Measurements from ENCODE around the gene CHGA. TPM values are rescaled to one million over a fixed set of nuclear protein-coding genes. Genes with fewer than 3 reads are reported as not detected.

CHGA gene
- total and polyA plus RNA-seq, 4 donors: 25.3 to 143 (median 87.3) TPM

GRCh38 chr14:92928258-92928629 is 5.3 kb downstream of the CHGA start:
- Histone ChIP-seq H3K4me1 (ENCODE audit: control insufficient read depth, insufficient read depth, low read length) (peaks cover 19% of the 10 kb centered on the region), H3K36me3 (ENCODE audit: control insufficient read depth, insufficient read depth, low read length) (peaks cover 46% of the 10 kb centered on the region), H3K4me3 (ENCODE audit: low read depth, low read length) (no peak overlapping the region), H3K27me3 (ENCODE audit: control insufficient read depth, insufficient read depth, low read length) (no peaks in the 10 kb centered on the region), H3K27ac (ENCODE audit: low read depth, low read length) (no peak overlapping the region), H3K9me3 (ENCODE audit: control insufficient read depth, insufficient read depth, low read length) (no peaks in the 10 kb centered on the region)
- no peak for DNase-seq (ENCODE audit: low read depth in 4 of 6, low spot score in 6 of 6)
- 83% methylated on average over 1 of the region's 3 CpGs for WGBS (ENCODE audit: insufficient coverage)

- H3K27ac ChIP-seq (ENCODE audit: low read depth, low read length): no peak overlapping the region
- H3K4me1 ChIP-seq (ENCODE audit: control insufficient read depth, insufficient read depth, low read length): peaks cover 10% of the 10 kb centered on the region
- no peak overlapping the region for H3K4me3 ChIP-seq (ENCODE audit: low read depth, low read length)
- 73% methylated on average over 10 of the region's 12 CpGs for WGBS (ENCODE audit: insufficient coverage)
- peaks cover 54% of the 10 kb centered on the region for H3K36me3 ChIP-seq (ENCODE audit: control insufficient read depth, insufficient read depth, low read length)
- no peaks in the 10 kb centered on the region for H3K27me3 ChIP-seq (ENCODE audit: control insufficient read depth, insufficient read depth, low read length)
- no peak for DNase-seq (ENCODE audit: low read depth in 4 of 6, low spot score in 6 of 6)
- no peaks in the 10 kb centered on the region for H3K9me3 ChIP-seq (ENCODE audit: control insufficient read depth, insufficient read depth, low read length)
Observed at GRCh38 chr14:92928961-92929688, 6.2 kb downstream of the CHGA start.

GRCh38 chr14:92929689-92930608 is 7.0 kb downstream of the CHGA start:
- Histone ChIP-seq H3K4me1 (ENCODE audit: control insufficient read depth, insufficient read depth, low read length) (peaks cover 5% of the 10 kb centered on the region), H3K9me3 (ENCODE audit: control insufficient read depth, insufficient read depth, low read length) (no peaks in the 10 kb centered on the region), H3K27ac (ENCODE audit: low read depth, low read length) (no peak overlapping the region), H3K4me3 (ENCODE audit: low read depth, low read length) (no peak overlapping the region), H3K36me3 (ENCODE audit: control insufficient read depth, insufficient read depth, low read length) (peaks cover 62% of the 10 kb centered on the region), H3K27me3 (ENCODE audit: control insufficient read depth, insufficient read depth, low read length) (no peaks in the 10 kb centered on the region)
- 90% methylated on average over 18 of the region's 20 CpGs for WGBS (ENCODE audit: insufficient coverage)
- no peak for DNase-seq (ENCODE audit: low read depth in 4 of 6, low spot score in 6 of 6)

GRCh38 chr14:92930737-92931602 is 8.0 kb downstream of the CHGA start:
- Histone ChIP-seq H3K9me3 (ENCODE audit: control insufficient read depth, insufficient read depth, low read length) (no peaks in the 10 kb centered on the region), H3K4me3 (ENCODE audit: low read depth, low read length) (no peak overlapping the region), H3K27ac (ENCODE audit: low read depth, low read length) (no peak overlapping the region), H3K4me1 (ENCODE audit: control insufficient read depth, insufficient read depth, low read length) (no peaks in the 10 kb centered on the region), H3K36me3 (ENCODE audit: control insufficient read depth, insufficient read depth, low read length) (peaks cover 69% of the 10 kb centered on the region), H3K27me3 (ENCODE audit: control insufficient read depth, insufficient read depth, low read length) (no peaks in the 10 kb centered on the region)
- 67% methylated on average over 6 of the region's 8 CpGs for WGBS (ENCODE audit: insufficient coverage)
- no peak for DNase-seq (ENCODE audit: low read depth in 4 of 6, low spot score in 6 of 6)

GRCh38 chr14:92931681-92932447 is 8.9 kb downstream of the CHGA start:
- no peak for DNase-seq (ENCODE audit: low read depth in 4 of 6, low spot score in 6 of 6)
- Histone ChIP-seq H3K36me3 (ENCODE audit: control insufficient read depth, insufficient read depth, low read length) (peaks cover 74% of the 10 kb centered on the region), H3K4me3 (ENCODE audit: low read depth, low read length) (no peak overlapping the region), H3K27ac (ENCODE audit: low read depth, low read length) (no peak overlapping the region), H3K9me3 (ENCODE audit: control insufficient read depth, insufficient read depth, low read length) (no peaks in the 10 kb centered on the region), H3K4me1 (ENCODE audit: control insufficient read depth, insufficient read depth, low read length) (no peaks in the 10 kb centered on the region), H3K27me3 (ENCODE audit: control insufficient read depth, insufficient read depth, low read length) (no peaks in the 10 kb centered on the region)
- WGBS (ENCODE audit: insufficient coverage): 92% methylated on average over 5 of the region's 18 CpGs

DNA sequence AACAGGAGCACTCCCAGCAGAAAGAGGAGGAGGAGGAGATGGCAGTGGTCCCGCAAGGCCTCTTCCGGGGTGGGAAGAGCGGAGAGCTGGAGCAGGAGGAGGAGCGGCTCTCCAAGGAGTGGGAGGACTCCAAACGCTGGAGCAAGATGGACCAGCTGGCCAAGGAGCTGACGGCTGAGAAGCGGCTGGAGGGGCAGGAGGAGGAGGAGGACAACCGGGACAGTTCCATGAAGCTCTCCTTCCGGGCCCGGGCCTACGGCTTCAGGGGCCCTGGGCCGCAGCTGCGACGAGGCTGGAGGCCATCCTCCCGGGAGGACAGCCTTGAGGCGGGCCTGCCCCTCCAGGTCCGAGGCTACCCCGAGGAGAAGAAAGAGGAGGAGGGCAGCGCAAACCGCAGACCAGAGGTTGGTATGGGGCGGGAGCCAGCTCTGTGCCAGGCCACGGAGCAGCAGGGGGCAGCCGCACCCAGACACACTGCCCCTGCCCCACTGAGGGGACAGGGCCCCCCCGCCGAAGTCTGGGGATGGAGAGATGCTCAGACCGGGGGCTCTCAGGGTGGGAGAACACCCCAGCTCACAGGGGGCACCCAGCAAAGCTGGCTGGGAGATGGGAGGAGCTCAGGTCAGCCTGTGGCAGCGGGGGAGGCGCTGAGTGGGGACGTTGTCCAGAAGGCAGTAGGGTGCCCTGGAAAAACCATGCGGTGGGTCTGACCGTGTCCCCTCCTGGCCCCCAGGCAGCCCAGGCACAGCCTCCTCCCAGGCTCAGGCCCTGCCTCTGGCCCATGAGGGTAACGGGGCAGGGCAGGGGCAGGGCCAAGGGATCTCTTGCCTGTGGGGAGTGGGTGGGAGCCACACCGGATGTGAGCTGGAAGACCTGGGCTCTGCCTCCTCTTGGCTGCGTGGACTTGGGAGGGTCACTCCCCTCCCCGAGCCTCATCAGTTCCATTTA is 9.8 kb downstream of the CHGA start:
- Histone ChIP-seq H3K36me3 (ENCODE audit: control insufficient read depth, insufficient read depth, low read length) (peaks cover 78% of the 10 kb centered on the region), H3K9me3 (ENCODE audit: control insufficient read depth, insufficient read depth, low read length) (no peaks in the 10 kb centered on the region), H3K27me3 (ENCODE audit: control insufficient read depth, insufficient read depth, low read length) (no peaks in the 10 kb centered on the region), H3K27ac (ENCODE audit: low read depth, low read length) (no peak overlapping the region), H3K4me1 (ENCODE audit: control insufficient read depth, insufficient read depth, low read length) (no peaks in the 10 kb centered on the region), H3K4me3 (ENCODE audit: low read depth, low read length) (no peak overlapping the region)
- DNase-seq (ENCODE audit: low read depth in 4 of 6, low spot score in 6 of 6): no peak
- 83% methylated on average over 28 of the region's 35 CpGs for WGBS (ENCODE audit: insufficient coverage)

GRCh38 chr14:92933481-92933880 is 10.5 kb downstream of the CHGA start:
- Histone ChIP-seq H3K4me3 (ENCODE audit: low read depth, low read length) (no peak overlapping the region), H3K36me3 (ENCODE audit: control insufficient read depth, insufficient read depth, low read length) (peaks cover 79% of the 10 kb centered on the region), H3K4me1 (ENCODE audit: control insufficient read depth, insufficient read depth, low read length) (peaks cover 4% of the 10 kb centered on the region), H3K27me3 (ENCODE audit: control insufficient read depth, insufficient read depth, low read length) (no peaks in the 10 kb centered on the region), H3K27ac (ENCODE audit: low read depth, low read length) (no peak overlapping the region), H3K9me3 (ENCODE audit: control insufficient read depth, insufficient read depth, low read length) (no peaks in the 10 kb centered on the region)
- 86% methylated on average over 3 of the region's 8 CpGs for WGBS (ENCODE audit: insufficient coverage)
- DNase-seq (ENCODE audit: low read depth in 4 of 6, low spot score in 6 of 6): no peak

DNA sequence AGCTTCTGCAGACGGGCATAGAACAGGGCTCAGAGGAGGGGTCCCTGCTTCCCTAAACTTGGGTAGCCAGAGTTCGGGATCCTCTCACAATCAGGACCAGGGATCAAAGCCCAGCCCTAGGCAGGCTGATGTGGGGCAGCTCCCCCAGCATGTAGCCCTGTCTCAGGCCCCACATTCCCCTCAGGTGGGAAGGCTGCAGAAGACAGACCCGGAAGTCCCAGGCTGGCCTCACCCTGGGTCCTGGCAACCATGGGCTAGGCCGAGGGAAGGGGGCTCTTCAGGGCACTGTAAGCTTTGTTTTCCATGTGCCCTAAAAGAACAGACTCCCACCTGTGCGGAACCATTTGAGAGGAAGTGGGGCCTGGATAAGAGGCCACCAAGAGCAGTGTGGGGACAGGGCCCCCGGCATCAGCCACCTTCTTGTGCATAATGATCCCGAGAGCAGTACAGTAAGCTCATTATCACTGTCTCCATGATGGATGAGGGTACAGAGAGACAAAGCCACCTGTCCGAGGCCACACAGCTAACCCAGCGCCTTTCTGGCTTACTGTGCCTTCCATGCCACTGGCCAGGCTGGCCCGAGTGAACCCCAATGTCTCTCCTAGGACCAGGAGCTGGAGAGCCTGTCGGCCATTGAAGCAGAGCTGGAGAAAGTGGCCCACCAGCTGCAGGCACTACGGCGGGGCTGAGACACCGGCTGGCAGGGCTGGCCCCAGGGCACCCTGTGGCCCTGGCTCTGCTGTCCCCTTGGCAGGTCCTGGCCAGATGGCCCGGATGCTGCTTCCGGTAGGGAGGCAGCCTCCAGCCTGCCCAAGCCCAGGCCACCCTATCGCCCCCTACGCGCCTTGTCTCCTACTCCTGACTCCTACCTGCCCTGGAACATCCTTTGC is 11.5 kb downstream of the CHGA start:
- Histone ChIP-seq H3K27me3 (ENCODE audit: control insufficient read depth, insufficient read depth, low read length) (no peaks in the 10 kb centered on the region), H3K4me3 (ENCODE audit: low read depth, low read length) (no peak overlapping the region), H3K4me1 (ENCODE audit: control insufficient read depth, insufficient read depth, low read length) (peaks cover 12% of the 10 kb centered on the region), H3K9me3 (ENCODE audit: control insufficient read depth, insufficient read depth, low read length) (no peaks in the 10 kb centered on the region), H3K27ac (ENCODE audit: low read depth, low read length) (no peak overlapping the region), H3K36me3 (ENCODE audit: control insufficient read depth, insufficient read depth, low read length) (peaks cover 81% of the 10 kb centered on the region)
- no peak for DNase-seq (ENCODE audit: low read depth in 4 of 6, low spot score in 6 of 6)
- 86% methylated on average over 17 of the region's 19 CpGs for WGBS (ENCODE audit: insufficient coverage)
